Stimulated activated CD4-positive, alpha-beta T cell treated with anti-CD3 and anti-CD28 coated beads, TNF-alpha, amount 100 ng/mL, for 4 hours (primary cell): Measurements from ENCODE around the gene NKX2-2.
"Not testable (repeated sequence)": the region's sequence is repeated elsewhere in the genome, so short reads cannot be mapped to it uniquely, and the experiment has no call there.

Experiments
- DNase-seq, 3 experiments: peaks; one replicate each; pipeline ENCODE4 v3.0.0-alpha.2; 2020; ENCODE audit warnings: low read depth in 3 of 3

NKX2-2 gene

DNA sequence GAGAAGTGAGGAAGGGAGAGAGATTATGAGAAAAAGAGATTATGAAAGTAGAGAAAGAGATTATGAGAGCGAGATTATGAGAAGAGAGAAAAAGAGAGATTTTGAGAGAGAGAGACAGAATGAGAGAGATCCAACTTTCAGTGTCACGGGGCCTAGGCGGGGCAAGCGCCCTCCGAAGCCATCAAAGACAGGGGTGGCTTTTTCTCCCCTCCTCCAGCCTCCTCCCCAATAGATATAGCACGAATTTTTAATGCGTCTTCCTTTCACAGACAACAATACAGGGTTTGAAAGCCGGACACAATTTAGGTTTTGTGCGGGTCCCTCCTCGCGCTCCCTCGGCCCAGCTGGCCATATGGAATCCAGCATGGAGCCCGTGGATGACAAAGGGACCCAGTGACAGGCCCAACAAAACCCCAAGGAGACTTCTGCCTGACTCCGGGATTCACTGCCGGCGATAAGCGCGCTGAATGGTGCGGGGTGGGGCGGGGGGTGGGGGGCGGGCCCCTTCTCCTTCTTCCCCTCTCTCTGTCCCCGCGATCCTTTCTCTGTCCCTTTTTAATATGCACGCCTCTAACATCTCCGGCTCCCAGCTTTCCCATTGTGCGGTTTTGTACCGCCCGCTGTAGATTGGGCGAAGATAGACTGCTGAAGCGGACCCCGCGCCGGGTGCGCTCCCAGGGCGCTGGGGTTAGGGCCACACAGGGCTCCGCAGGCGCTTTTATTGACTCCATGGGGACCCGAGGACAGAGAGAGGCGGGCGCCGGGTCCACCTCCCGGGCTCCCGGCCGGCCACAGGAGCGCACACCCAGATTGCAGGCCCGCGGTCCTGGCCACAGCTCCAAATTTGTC, 5.4 kb downstream of the NKX2-2 start:
- DNase-seq, result no peak

DNA sequence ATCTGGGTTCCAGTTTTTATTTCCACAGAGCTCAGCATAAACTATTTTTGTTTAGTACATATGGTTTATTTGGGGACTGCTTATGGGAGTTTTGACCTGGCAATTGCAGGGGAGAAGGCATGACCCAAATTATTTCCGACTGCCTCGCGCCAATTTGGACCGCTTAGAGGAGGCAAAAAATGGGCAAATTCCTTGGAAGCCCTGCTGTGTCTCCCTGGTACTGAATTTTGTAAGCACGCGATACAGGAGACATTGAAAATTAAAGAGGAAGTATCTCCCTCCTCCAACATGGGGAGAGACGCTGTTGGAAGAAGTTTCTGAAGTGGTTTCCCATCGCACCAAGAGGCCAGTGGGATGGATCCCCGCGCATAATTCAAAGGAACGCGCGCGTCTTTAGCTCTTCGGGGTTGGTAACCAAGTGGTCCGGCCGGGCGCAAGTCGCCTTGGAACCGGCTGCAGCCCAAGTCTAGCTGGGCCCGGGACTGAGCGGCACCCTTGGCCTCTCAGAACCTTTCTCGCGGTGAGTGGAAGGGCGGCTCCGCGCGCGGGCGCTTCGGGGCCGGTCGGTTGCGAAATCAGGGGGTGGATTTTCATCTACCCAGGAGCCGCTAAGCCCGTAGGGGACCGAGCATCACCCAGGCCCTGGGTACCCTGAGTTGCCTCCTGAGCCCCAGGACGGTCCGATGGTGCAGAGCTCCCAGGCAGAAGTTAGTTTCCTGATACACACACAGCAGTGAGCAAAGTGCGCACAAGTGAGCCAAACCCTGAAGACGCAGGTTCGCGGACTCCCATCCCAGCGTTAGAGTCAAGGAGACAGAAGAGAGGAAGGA, 6.2 kb downstream of the NKX2-2 start:
- DNase-seq, result no peak

DNA sequence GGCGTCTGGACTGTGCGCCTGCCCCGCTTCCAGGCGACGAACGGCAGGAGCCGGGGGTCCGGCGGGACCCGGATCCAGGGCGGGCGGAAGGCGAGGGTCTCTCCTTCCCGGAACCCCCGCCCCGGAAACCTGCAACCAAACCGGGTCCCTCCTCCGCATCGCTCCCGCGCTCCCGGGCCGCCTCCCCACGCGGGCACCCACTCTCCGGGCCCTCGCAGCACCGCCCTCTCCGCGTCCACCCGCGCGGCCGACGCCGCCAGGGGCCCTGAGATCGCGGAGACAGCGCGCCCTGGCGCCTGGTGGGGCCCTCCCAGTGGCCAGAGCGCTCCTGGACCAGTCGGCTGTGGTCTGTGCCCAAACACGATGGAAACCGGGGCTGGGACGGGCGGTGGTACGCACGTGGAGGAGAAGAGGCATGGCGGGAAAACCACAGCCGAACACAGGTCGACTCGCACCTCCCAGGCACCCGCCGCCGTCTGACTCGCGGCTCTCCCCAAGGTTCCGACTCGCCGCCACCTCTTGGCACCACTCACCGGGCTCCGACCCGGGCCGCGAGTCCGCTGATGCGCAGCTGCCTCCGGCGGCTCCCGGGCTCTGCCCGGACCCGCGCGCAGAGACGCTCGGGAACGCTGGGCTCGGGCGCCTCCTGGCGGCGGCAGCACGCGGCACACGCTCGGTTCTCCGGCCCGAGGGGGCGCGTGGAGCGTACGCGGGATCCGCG, 7.9 kb downstream of the NKX2-2 start:
- peak; percentile 32 to 66 (median 65) for DNase-seq

DNA sequence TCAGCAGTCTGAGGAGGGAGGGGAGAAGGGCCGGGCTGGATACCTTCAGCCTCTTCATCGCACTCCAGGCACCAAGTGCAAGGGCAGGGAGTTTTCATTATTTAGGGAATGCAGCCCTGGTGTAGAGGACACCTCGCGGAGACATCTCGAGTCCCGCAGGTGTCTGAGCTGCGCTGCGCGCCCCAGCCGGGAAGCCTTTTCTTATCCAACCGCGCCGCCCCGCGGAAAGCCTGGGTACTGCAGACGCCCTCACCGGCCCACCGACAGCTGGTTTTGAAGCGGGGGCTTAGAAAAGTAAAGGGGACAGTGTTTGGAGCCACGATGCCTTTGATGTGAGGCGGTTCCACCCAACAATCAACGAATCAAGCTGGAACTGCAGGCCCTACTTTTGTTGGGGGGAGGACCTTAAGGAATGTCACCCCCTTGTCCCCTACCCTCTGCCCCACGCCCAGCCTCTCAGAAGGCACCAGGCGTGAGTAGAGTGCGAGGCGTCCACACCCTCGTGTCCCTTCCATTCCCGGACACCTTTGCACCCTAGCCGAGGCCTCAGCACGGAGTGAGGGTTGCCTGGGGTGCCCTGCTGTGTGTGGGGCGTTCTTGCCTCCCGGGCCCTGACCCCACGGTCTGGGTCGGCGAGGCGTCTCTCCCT, 8.6 kb downstream of the NKX2-2 start:
- peak; percentile 62 to 82 (median 71) for DNase-seq

DNA sequence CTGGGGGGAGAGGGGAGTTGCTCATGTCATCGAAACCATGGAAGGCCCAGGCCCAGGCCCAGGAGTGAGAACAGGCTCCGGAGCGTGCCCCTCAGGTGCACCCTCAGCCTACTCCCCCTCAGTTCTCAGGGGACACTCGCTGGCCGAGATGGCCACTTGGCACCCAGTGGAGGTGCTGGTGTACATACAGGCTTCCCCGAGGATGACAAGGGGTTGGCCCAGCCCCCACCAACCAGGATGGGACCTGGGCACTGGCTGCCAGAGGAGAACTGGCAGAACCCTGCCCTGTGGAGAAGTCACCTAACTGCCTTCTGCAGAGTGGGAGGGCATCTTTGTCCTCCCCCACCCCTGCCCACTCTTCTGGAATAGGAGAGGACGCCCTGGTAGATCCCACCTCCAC, 9.5 kb downstream of the NKX2-2 start:
- no peak for DNase-seq

DNA sequence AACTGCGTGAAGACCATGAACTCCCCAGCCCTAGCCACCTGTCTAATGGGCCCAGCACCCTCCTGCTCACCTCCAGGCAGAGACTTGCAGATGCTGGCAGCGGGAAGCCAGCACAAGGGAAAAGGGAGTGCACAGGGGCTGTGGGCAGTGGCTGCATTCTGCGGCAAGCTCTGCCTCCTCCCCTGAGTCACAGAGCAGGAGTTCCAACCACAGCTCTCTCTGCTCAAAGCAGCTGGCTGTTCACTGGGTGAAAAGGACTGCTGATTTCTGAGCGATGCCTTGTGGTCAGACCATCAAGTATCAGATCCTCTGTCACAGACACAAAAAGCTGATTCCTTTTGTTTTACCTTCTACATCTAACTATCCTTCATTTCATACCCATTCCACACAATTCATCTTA, 10.5 kb downstream of the NKX2-2 start:
- DNase-seq, result no peak

DNA sequence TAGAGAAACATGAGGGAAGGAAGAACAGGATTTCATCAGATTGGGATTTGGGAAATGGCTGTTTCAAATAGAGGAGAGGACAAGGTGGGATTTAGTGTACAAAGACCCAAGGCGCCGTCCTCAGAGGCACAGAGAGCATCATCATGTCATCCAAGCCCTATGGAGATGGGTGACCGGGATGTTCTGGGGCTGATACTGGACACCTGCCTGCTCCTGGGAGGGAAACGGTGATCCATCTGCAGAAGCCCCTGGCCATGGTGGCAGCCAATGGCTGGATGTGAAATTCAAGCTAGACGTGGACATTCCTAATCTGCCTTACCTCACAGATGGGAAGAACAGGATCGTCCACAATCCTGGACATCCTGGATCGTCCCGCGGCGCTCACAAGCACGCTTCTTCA, 12.7 kb downstream of the NKX2-2 start:
- no peak for DNase-seq

DNA sequence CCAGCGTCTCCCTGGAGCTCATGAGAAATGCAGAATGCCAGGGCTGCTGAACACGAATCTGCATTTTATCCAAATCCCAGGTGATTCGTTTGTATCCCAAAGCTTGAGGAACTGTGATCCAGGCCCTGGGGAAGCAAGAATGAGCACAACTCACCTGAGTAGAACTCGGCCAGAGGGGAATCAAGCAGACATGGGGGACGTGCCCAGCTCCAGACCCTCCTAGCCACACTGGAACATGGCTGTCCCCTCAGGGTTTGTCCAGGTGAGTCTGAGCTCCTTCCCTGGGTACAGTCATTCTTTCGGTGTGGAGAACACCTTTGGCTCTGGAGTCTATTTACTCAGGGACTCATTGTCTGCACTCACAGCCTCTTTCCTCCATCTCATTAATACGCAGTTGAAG, 13.3 kb downstream of the NKX2-2 start:
- no peak for DNase-seq

DNA sequence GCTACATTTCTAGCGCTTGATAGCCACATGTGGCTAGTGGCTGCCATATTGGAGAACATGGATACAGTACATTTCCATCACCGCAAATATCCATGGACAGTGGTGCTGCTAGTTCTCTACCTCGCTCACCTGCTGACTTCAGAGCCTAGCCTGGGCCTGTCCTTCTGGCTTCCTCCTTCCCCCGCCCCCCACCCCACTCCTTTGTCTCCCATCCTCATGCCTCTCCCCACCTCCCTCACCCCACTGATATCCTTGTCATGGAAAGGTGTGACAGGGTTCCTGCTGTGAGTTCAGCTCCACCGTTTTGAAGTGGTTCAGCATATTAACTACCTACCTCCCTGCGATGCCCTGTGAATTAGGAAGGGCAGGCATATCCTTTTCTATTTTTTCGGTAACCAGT, 14.2 kb downstream of the NKX2-2 start:
- no peak for DNase-seq

DNA sequence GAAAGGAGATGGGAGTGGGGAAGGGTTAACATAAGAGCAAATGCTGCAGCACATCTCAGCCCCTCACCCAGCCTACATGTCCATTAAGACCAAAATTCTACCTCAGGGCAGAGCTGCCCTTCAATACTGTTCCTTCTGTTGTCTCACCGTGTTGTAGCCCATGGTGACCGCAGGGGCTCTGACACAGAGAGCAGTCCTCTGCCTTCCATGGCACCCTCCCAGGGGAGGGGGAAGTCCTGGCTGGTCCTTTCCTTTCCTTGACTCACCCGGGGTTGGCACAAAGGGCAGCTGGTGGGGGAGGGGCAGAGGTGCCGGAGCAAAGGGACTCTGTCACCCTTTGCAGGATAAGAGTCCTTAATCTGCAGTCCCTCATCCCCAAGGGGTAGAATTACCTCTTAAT, 15.2 kb downstream of the NKX2-2 start:
- no peak for DNase-seq

DNA sequence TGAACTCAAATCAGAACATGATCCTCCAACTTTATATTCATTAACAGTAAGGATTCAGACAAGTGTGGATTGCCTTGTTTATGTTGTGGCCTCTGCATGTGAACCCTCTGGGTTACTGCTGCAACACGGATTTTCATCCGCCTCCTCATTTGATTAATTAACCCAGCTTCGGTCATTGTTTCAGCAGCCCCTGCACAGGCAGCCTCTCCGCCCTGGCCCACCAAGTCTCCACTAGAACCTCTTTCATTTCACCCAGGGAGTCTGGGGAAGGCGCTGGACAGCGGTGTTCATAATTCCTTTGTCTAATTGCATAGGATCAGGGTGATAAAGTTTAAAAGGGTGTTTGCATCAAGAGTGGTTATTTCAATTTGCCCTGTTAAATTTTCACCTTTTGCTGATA, 15.7 kb downstream of the NKX2-2 start:
- DNase-seq, result no peak

DNA sequence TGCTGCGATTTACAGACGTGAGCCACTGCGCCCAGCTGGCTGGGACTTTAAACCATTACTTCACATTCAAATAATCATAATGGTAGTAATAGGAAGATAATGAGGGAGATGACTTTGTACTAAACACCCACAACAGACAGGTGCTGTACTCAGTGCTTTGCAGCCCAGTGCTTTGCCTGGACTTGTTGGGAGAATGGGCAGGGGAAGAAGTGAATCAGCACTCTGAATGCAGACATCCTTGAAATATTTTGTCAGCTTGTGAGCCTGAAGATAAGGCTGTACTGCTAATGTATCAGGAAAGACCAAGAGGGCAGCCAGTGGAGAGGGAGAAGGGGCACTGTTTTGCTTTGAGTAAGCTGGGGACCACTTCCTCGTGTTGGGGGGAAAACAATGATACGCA, 17.4 kb downstream of the NKX2-2 start:
- DNase-seq, result no peak

DNA sequence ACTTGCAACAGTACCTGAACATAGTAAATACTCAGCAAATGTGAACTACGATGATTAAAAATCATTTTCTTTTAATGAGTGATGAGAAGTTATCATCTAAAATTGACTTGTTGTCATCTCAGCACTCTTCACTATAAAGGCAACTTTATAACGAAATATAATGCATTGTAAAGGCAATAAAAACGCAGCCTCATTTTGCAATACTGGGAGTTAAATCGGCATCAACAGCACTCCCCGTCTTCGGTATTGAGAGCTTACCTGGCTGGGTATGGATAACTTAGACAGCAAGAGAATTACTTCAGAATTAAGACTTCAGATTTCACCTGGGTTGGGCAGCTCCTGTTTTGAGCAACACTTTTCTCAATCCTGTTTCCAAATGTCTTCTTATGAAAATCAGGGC, 20.8 kb downstream of the NKX2-2 start:
- no peak for DNase-seq

DNA sequence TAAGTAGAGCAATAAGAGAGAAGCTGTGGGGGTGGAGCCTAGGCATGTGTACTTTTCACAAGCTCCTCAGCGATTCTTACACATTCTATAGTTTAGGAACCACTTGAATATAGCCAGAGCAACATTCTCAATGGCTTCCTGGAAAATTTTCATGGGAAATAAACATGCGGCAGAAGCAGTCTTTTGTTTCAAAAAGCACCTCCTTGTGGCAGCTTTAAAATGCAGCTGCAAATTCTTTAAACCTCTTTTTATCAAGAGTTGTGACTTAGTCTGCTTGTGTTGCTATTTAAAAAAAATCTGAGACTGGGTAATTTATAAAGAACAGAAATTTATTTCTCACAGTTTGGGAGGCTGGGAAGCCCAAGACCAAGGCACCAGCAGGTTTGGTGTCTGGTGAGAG, 23.8 kb downstream of the NKX2-2 start:
- no peak for DNase-seq

DNA sequence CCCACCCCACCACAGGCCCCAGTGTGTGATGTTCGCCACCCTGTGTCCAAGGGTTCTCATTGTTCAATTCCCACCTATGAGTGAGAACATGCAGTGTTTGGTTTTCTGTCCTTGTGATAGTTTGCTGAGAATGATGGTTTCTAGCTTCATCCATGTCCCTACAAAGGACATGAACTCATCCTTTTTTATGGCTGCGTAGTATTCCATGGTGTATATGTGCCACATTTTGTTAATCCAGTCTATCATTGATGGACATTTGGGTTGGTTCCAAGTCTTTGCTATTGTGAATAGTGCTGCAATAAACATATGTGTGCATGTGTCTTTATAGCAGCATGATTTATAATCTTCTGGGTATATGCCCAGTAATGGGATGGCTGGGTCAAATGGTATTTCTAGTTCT, 33.7 kb downstream of the NKX2-2 start:
- not testable (repeated sequence) for DNase-seq

DNA sequence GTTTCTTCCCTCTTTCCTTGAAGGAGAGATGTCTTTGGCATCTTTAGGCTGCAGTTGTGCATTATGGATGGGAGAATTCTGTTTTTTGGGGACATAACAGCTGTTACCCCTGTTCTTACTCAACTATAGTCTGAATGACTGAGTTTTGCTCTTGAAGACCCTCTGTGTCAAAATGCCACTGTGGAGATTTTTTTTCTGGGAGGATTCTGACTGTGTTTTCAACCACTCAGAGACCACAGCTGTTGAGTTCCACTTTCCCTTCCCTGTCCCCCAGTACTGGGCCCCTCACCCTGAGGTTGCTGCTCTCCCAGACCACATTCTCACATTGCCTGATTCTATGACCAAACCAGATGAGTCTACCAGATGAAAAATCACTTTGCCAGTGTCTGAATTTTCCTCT, 48.1 kb downstream of the NKX2-2 start:
- DNase-seq, result no peak

DNA sequence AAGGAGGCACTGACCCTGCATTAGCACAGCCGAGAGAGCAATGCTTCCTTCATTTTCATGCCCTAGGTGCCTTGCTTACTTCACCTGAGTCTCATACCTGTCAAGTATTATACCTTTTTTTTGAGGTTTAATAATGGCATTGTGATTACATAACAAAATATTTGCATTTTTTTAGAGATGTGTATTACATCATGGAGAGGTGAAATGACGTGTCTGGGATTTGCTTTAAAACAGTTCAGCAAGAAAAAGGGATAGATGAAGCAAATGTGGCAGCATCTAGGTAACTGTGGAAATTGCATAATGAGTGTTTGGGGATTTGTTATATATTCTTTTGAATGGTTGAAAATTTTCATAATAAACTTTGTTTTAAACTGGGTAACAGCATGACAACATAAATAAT, 48.9 kb downstream of the NKX2-2 start:
- DNase-seq, result no peak
